ENCODE data around the gene ORMDL2.

Gene ORMDL2

DNA sequence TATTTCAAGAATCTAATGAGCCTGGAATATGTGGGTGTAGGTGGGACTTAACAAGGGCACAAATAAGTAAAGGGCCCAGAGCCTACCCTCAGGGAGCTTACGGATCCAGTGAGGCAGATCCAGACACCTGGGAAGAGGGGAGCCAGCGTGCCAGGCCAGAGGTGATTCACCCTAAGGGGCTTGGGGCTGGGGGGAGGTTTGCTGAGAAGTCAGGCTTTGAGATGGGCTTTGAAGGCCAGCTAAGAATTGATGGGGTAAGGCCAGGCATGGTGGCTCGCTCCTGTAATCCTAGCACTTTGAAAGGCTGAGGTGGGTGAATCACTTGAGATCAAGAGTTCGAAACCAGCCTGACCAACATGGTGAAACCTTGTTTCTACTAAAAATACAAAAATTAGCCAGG is 25.6 kb downstream of the ORMDL2 start:
- H3K9ac ChIP-seq (ENCODE audit: low read length): no peak overlapping the region
- no peak overlapping the region for H3K4me3 ChIP-seq (ENCODE audit: low read length)
- no peaks in the 10 kb centered on the region for H3K36me3 ChIP-seq (replicated peaks; ENCODE audit: low read depth, low read length)
- no peaks in the 10 kb centered on the region for H4K20me1 ChIP-seq (ENCODE audit: insufficient read depth, low read length)
- no peak overlapping the region for H3K4me2 ChIP-seq (ENCODE audit: low read length)
- no peak overlapping the region for H3K27ac ChIP-seq (ENCODE audit: low read length)
- no peaks in the 10 kb centered on the region for H3K79me2 ChIP-seq (ENCODE audit: low read length)
- no peaks in the 10 kb centered on the region for H3K9me3 ChIP-seq (ENCODE audit: insufficient read depth, low read length)
- H2AFZ ChIP-seq (ENCODE audit: low read depth, low read length): no peak overlapping the region
- no peak for TF ChIP-seq EZH2phosphoT487 (IDR thresholded peaks at IDR 0.05; ENCODE audit: low read depth)
- TF ChIP-seq, protein P1, sequence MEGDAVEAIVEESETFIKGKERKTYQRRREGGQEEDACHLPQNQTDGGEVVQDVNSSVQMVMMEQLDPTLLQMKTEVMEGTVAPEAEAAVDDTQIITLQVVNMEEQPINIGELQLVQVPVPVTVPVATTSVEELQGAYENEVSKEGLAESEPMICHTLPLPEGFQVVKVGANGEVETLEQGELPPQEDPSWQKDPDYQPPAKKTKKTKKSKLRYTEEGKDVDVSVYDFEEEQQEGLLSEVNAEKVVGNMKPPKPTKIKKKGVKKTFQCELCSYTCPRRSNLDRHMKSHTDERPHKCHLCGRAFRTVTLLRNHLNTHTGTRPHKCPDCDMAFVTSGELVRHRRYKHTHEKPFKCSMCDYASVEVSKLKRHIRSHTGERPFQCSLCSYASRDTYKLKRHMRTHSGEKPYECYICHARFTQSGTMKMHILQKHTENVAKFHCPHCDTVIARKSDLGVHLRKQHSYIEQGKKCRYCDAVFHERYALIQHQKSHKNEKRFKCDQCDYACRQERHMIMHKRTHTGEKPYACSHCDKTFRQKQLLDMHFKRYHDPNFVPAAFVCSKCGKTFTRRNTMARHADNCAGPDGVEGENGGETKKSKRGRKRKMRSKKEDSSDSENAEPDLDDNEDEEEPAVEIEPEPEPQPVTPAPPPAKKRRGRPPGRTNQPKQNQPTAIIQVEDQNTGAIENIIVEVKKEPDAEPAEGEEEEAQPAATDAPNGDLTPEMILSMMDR (IDR thresholded peaks at IDR 0.05; ENCODE audit: low read depth, low read length): no peak
- no peaks in the 10 kb centered on the region for H3K4me1 ChIP-seq (ENCODE audit: low read length)
- peaks cover 13% of the 10 kb centered on the region; the same call in 1 of the 2 replicates for H3K27me3 ChIP-seq (ENCODE audit: low read depth, low read length)

DNA sequence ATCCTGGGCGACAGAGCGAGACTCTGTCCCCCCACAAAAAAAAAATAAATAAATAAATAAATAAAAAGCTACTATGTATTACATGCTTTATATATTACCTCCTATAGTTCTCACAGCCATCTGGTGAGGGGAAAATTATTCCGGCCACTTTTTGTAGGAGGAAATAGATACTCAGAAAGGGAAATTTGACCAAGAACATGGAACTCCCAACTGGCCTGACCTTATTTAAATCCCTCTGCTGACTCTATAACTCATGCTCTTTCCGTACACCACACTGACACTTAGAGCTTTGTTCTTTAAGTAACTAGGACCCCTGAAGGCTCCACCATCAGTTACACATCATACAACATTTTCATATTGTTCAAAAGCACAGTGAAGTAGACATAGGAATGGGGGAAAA is 27.1 kb downstream of the ORMDL2 start:
- Histone ChIP-seq H3K4me2 (ENCODE audit: low read length) (no peak overlapping the region), H3K4me1 (ENCODE audit: low read length) (no peaks in the 10 kb centered on the region), H3K9me3 (ENCODE audit: insufficient read depth, low read length) (no peaks in the 10 kb centered on the region), H3K27me3 (ENCODE audit: low read depth, low read length) (peaks cover 21% of the 10 kb centered on the region), H3K4me3 (ENCODE audit: low read length) (no peak overlapping the region), H2AFZ (ENCODE audit: low read depth, low read length) (no peak overlapping the region), H3K27ac (ENCODE audit: low read length) (no peak overlapping the region), H3K79me2 (ENCODE audit: low read length) (no peaks in the 10 kb centered on the region), H4K20me1 (ENCODE audit: insufficient read depth, low read length) (no peaks in the 10 kb centered on the region), H3K9ac (ENCODE audit: low read length) (no peak overlapping the region), H3K36me3 (replicated peaks; ENCODE audit: low read depth, low read length) (no peaks in the 10 kb centered on the region)
- no peak for TF ChIP-seq EZH2phosphoT487 (IDR thresholded peaks at IDR 0.05; ENCODE audit: low read depth)
- TF ChIP-seq, protein P1 (IDR thresholded peaks at IDR 0.05; ENCODE audit: low read depth, low read length): no peak

DNA sequence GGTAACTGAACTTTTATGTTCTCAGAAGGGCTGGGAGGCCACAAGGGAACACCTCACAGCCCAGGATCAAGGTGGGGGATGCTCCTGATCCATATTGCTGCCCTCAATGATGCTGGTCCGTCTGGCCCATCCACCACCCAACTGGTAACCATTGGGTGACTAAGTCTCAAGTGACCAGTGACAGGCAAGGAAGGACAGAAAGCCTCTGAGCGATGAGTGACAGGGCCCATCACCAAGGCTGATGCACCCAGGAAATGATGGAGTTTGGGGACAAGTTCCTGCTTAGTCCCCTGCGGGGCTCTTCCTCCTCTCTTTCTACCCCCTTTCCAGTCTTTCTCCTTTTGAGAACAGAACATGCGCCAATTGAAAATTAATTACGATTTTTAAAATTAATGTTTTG is 27.5 kb downstream of the ORMDL2 start:
- Histone ChIP-seq H3K4me1 (ENCODE audit: low read length) (no peaks in the 10 kb centered on the region), H3K4me3 (ENCODE audit: low read length) (no peak overlapping the region), H3K27me3 (ENCODE audit: low read depth, low read length) (peaks cover 25% of the 10 kb centered on the region), H3K9ac (ENCODE audit: low read length) (no peak overlapping the region), H3K27ac (ENCODE audit: low read length) (no peak overlapping the region), H4K20me1 (ENCODE audit: insufficient read depth, low read length) (no peaks in the 10 kb centered on the region), H3K36me3 (replicated peaks; ENCODE audit: low read depth, low read length) (no peaks in the 10 kb centered on the region), H3K4me2 (ENCODE audit: low read length) (no peak overlapping the region), H2AFZ (ENCODE audit: low read depth, low read length) (no peak overlapping the region), H3K9me3 (ENCODE audit: insufficient read depth, low read length) (no peaks in the 10 kb centered on the region), H3K79me2 (ENCODE audit: low read length) (no peaks in the 10 kb centered on the region)
- TF ChIP-seq, protein P1 (IDR thresholded peaks at IDR 0.05; ENCODE audit: low read depth, low read length): no peak
- TF ChIP-seq EZH2phosphoT487 (IDR thresholded peaks at IDR 0.05; ENCODE audit: low read depth): no peak

DNA sequence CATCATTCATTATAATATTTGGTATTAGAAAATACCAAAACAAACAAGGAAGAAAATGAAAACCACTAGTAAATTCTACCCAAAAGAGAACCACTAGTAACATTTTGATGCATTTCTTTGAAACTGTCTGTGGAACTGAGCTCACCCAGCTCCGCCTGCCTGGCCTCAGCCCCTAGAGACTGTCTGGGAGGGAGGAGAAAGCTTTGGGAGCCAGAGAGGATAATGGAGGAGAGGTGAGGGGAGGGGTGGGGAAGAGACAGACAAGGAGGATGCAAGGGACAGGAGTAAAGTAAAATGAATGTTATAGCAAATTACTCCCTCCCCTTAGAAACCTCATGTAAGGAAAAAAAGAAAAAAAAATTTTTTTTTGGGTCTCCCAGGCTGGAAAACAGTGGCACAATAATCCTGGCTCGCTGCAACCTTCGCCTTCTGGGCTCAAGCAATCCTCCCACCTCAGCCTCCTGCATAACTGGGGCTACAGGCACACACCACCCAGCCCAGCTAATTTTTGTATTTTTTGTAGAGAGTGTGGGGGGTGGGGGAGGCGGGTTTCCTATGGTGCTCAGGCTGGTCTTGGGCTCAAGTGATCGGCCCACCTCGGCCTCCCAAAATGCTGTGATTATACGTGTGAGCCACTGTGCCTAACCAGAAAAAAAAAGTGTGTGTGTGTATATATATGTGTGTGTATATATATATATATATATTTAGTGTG is 28.1 kb downstream of the ORMDL2 start:
- H3K4me1 ChIP-seq (ENCODE audit: low read length): no peaks in the 10 kb centered on the region
- H3K4me2 ChIP-seq (ENCODE audit: low read length): no peak overlapping the region
- H3K9me3 ChIP-seq (ENCODE audit: insufficient read depth, low read length): no peaks in the 10 kb centered on the region
- H3K36me3 ChIP-seq (replicated peaks; ENCODE audit: low read depth, low read length): no peaks in the 10 kb centered on the region
- TF ChIP-seq, protein P1 (IDR thresholded peaks at IDR 0.05; ENCODE audit: low read depth, low read length): no peak
- TF ChIP-seq EZH2phosphoT487 (IDR thresholded peaks at IDR 0.05; ENCODE audit: low read depth): no peak
- H2AFZ ChIP-seq (ENCODE audit: low read depth, low read length): no peak overlapping the region
- no peak overlapping the region for H3K9ac ChIP-seq (ENCODE audit: low read length)
- no peak overlapping the region for H3K4me3 ChIP-seq (ENCODE audit: low read length)
- H3K27me3 ChIP-seq (ENCODE audit: low read depth, low read length): peaks cover 31% of the 10 kb centered on the region
- H3K27ac ChIP-seq (ENCODE audit: low read length): no peak overlapping the region
- H3K79me2 ChIP-seq (ENCODE audit: low read length): no peaks in the 10 kb centered on the region
- H4K20me1 ChIP-seq (ENCODE audit: insufficient read depth, low read length): no peaks in the 10 kb centered on the region

All from OCI-LY3 (cell line).